Fibroblast of mammary gland (primary cell): ENCODE measurements around the gene MINAR1.
"Not testable (repeated sequence)": the region's sequence is repeated elsewhere in the genome, so short reads cannot be mapped to it uniquely, and the experiment has no call there.

Experiments used
- DNase-seq: peaks from one replicate; pipeline ENCODE4 v3.0.0-alpha.2; 2010; ENCODE audit warnings: low read depth
- H3K4me3 ChIP-seq: 2 replicates; pipeline ENCODE4 v1.5.1; 2011; ENCODE audit warnings: low read depth, mild to moderate bottlenecking, low read length, moderate library complexity; ENCODE audit not compliant: control insufficient read depth
- CTCF ChIP-seq: conservative IDR thresholded peaks from 2 replicates; pipeline ENCODE4 v1.5.1; 2011; ENCODE audit warnings: low read depth, low read length, inconsistent platforms; ENCODE audit not compliant: control insufficient read depth, insufficient read depth

The MINAR1 gene

GRCh38 chr15:79412429-79412828, 19.7 kb upstream of the MINAR1 start:
- no peak for DNase-seq
- TF ChIP-seq CTCF, result no peak

GRCh38 chr15:79416876-79417275, 15.3 kb upstream of the MINAR1 start:
- no peak for TF ChIP-seq CTCF
- no peak for DNase-seq
- no peak overlapping the region for H3K4me3 ChIP-seq

More at GRCh38 chr15:79412429-79412828, 19.7 kb upstream of the MINAR1 start:
- no peak overlapping the region for H3K4me3 ChIP-seq

- DNase-seq, result no peak
- TF ChIP-seq CTCF, result no peak
- H3K4me3 ChIP-seq, result no peak overlapping the region
These were observed 13.3 kb upstream of the MINAR1 start for GRCh38 chr15:79418693-79419279.

- no peak overlapping the region for H3K4me3 ChIP-seq
- no peak for DNase-seq
- no peak for TF ChIP-seq CTCF
These were observed 6.4 kb upstream of the MINAR1 start for GRCh38 chr15:79425591-79426295.

- H3K4me3 ChIP-seq, DNase-seq: not testable (repeated sequence)
These were observed 5.2 kb upstream of the MINAR1 start for GRCh38 chr15:79426899-79427298.

GRCh38 chr15:79427781-79428598, 4.1 kb upstream of the MINAR1 start:
- H3K4me3 ChIP-seq, result no peak overlapping the region
- DNase-seq, result no peak
- no peak for TF ChIP-seq CTCF
